H9 (cell line): ENCODE data around the gene CEP112. TPM values are rescaled to one million over a fixed set of nuclear protein-coding genes. Genes with fewer than 3 reads are reported as not detected.

Experiments used
- DNase-seq: peaks from one replicate; pipeline ENCODE4 v3.0.0-alpha.2; 2017
- H2AFZ ChIP-seq: one replicate; pipeline ENCODE4 v1.6.1; 2013; ENCODE audit warnings: mild to moderate bottlenecking, low read length, control low read depth, moderate library complexity
- H2AK5ac ChIP-seq: 2 replicates; pipeline ENCODE4 v1.6.1; 2013; ENCODE audit warnings: low read length, control low read depth, mixed read lengths; ENCODE audit not compliant: insufficient read length
- H2BK120ac ChIP-seq: one replicate; pipeline ENCODE4 v1.6.1; 2013; ENCODE audit warnings: low read depth, mild to moderate bottlenecking, low read length, control low read depth, inconsistent platforms; ENCODE audit not compliant: poor library complexity, severe bottlenecking
- H2BK12ac ChIP-seq: 2 replicates; pipeline ENCODE4 v1.6.1; 2013; ENCODE audit warnings: low read length, control low read depth, mixed read lengths, low read depth; ENCODE audit not compliant: insufficient read length
- H2BK15ac ChIP-seq: 2 replicates; pipeline ENCODE4 v1.6.1; 2013; ENCODE audit warnings: low read depth, low read length, control low read depth
- H2BK20ac ChIP-seq: one replicate; pipeline ENCODE4 v1.6.1; 2013; ENCODE audit warnings: low read depth, mild to moderate bottlenecking, low read length, control low read depth, inconsistent platforms; ENCODE audit not compliant: poor library complexity, severe bottlenecking
- H2BK5ac ChIP-seq: 2 replicates; pipeline ENCODE4 v1.6.1; 2013; ENCODE audit warnings: low read length, control low read depth, mixed read lengths; ENCODE audit not compliant: insufficient read length
- H3K14ac ChIP-seq: 2 replicates; pipeline ENCODE4 v1.6.1; 2013; ENCODE audit warnings: low read length, control low read depth; ENCODE audit not compliant: insufficient read depth
- H3K18ac ChIP-seq: 2 replicates; pipeline ENCODE4 v1.6.1; 2013; ENCODE audit warnings: low read depth, mild to moderate bottlenecking, mixed read lengths, low read length, control low read depth; ENCODE audit not compliant: insufficient read length
- H3K23ac ChIP-seq: 2 replicates; pipeline ENCODE4 v1.6.1; 2013; ENCODE audit warnings: low read length, control low read depth, mixed read lengths, low read depth; ENCODE audit not compliant: insufficient read length
- H3K23me2 ChIP-seq: 2 replicates; pipeline ENCODE4 v1.6.1; 2013; ENCODE audit warnings: low read depth, mild to moderate bottlenecking, mixed read lengths, low read length, control low read depth; ENCODE audit not compliant: insufficient read length, poor library complexity, severe bottlenecking
- H3K27ac ChIP-seq: 2 replicates; pipeline ENCODE4 v1.5.1; 2013; ENCODE audit warnings: low read length, control low read depth, mixed read lengths, low read depth; ENCODE audit not compliant: insufficient read length
- H3K27me3 ChIP-seq: 2 replicates; pipeline ENCODE4 v1.6.1; 2013; ENCODE audit warnings: low read length, control low read depth, inconsistent platforms; ENCODE audit not compliant: insufficient read depth
- H3K4ac ChIP-seq: 2 replicates; pipeline ENCODE4 v1.6.1; 2013; ENCODE audit warnings: low read depth, mild to moderate bottlenecking, control low read depth, inconsistent platforms, low read length, moderate library complexity
- H3K4me1 ChIP-seq: 2 replicates; pipeline ENCODE4 v1.6.1; 2013; ENCODE audit warnings: low read length, control low read depth, inconsistent platforms; ENCODE audit not compliant: insufficient read depth
- H3K4me2 ChIP-seq: 2 replicates; pipeline ENCODE4 v1.6.1; 2013; ENCODE audit warnings: low read length, control low read depth, mixed read lengths; ENCODE audit not compliant: insufficient read length, insufficient read depth
- H3K56ac ChIP-seq: 2 replicates; pipeline ENCODE4 v1.6.1; 2013; ENCODE audit warnings: low read depth, mild to moderate bottlenecking, mixed read lengths, low read length, control low read depth; ENCODE audit not compliant: insufficient read length
- H3K79me1 ChIP-seq: 2 replicates; pipeline ENCODE4 v1.6.1; 2013; ENCODE audit warnings: low read depth, mild to moderate bottlenecking, moderate library complexity, low read length, control low read depth, inconsistent platforms; ENCODE audit not compliant: insufficient read depth, poor library complexity, severe bottlenecking
- H3K79me2 ChIP-seq: 2 replicates; pipeline ENCODE4 v1.6.1; 2013; ENCODE audit warnings: low read length, control low read depth, inconsistent platforms; ENCODE audit not compliant: insufficient read depth
- H3K9ac ChIP-seq: 2 replicates; pipeline ENCODE4 v1.6.1; 2013; ENCODE audit warnings: low read length, control low read depth, mixed read lengths; ENCODE audit not compliant: insufficient read length; ENCODE audit errors: extremely low read depth
- H3K9me3 ChIP-seq: one replicate; pipeline ENCODE4 v1.6.1; 2013; ENCODE audit warnings: low read depth, low read length, inconsistent platforms; ENCODE audit not compliant: control insufficient read depth
- H3T11ph ChIP-seq: one replicate; pipeline ENCODE4 v1.6.1; 2013; ENCODE audit warnings: mild to moderate bottlenecking, low read length, control low read depth, inconsistent platforms
- H4K20me1 ChIP-seq: one replicate; pipeline ENCODE4 v1.6.1; 2013; ENCODE audit not compliant: control insufficient read depth, insufficient read length, insufficient read depth
- H4K5ac ChIP-seq: 2 replicates; pipeline ENCODE4 v1.6.1; 2013; ENCODE audit warnings: low read depth, mild to moderate bottlenecking, mixed read lengths, low read length, control low read depth; ENCODE audit not compliant: insufficient read length
- H4K8ac ChIP-seq: replicated peaks from 2 replicates; pipeline ENCODE4 v1.6.1; 2013; ENCODE audit warnings: low read length, control low read depth, mixed read lengths, low read depth; ENCODE audit not compliant: insufficient read length
- H4K91ac ChIP-seq: 2 replicates; pipeline ENCODE4 v1.6.1; 2013; ENCODE audit warnings: low read depth, mild to moderate bottlenecking, moderate library complexity, mixed read lengths, low read length, control low read depth; ENCODE audit not compliant: insufficient read length
- H3K27ac Mint-ChIP-seq, 3 experiments: 2 replicates in 2 of 3; 3 replicates in 1 of 3; pipeline ENCODE4 v1.8.0; 2020 to 2021; ENCODE audit warnings: mixed read lengths in 3 of 3, mild to moderate bottlenecking in 1 of 3, moderate library complexity in 1 of 3
- H3K27me3 Mint-ChIP-seq: 2 replicates; pipeline ENCODE4 v1.8.0; 2021; ENCODE audit warnings: low read depth, mild to moderate bottlenecking, moderate library complexity, mixed read lengths
- H3K36me3 Mint-ChIP-seq, 3 experiments: 2 replicates in 2 of 3; 3 replicates in 1 of 3; pipeline ENCODE4 v1.8.0; 2020 to 2021; ENCODE audit warnings: low read depth in 3 of 3, mixed read lengths in 3 of 3; ENCODE audit not compliant: insufficient read depth in 1 of 3
- H3K4me1 Mint-ChIP-seq, 2 experiments: 2 replicates each; pipeline ENCODE4 v1.8.0; 2020; ENCODE audit warnings: mixed read lengths in 2 of 2
- H3K4me3 Mint-ChIP-seq, 2 experiments: 2 replicates in 1 of 2; 3 replicates in 1 of 2; pipeline ENCODE4 v1.8.0; 2020 to 2021; ENCODE audit warnings: mild to moderate bottlenecking in 2 of 2, mixed read lengths in 2 of 2, moderate library complexity in 1 of 2
- H3K9me3 Mint-ChIP-seq, 2 experiments: 2 replicates in 1 of 2; 3 replicates in 1 of 2; pipeline ENCODE4 v1.8.0; 2020; ENCODE audit warnings: mild to moderate bottlenecking in 2 of 2, mixed read lengths in 2 of 2, moderate library complexity in 1 of 2
- WGBS: extraction: QIAGEN DNeasy Blood & Tissue Kit; methylation state at CpG from one replicate; pipeline ENCODE4 v1.1.7; 2013; ENCODE audit warnings: missing lambda C conversion rate, low lambda C conversion rate, mixed read lengths; ENCODE audit not compliant: insufficient read length; ENCODE audit errors: extremely low coverage; 5-methylcytosine and 5-hydroxymethylcytosine counted together
- total RNA-seq: library from RNA; stranded (reverse); gene quantifications from 2 replicates; pipeline ENCODE4 v1.2.1, GENCODE V29; 2021
- TF ChIP-seq, protein P1 (sequence below): fragments of 200-600 bp; sonication (generic); conservative IDR thresholded peaks from 3 replicates; pipeline ENCODE4 v1.8.0; 2021; ENCODE audit warnings: antibody characterized with exemption, mild to moderate bottlenecking

CEP112 gene
- total RNA-seq, 1 experiment from 2014 or later, result 5.4 TPM

DNA sequence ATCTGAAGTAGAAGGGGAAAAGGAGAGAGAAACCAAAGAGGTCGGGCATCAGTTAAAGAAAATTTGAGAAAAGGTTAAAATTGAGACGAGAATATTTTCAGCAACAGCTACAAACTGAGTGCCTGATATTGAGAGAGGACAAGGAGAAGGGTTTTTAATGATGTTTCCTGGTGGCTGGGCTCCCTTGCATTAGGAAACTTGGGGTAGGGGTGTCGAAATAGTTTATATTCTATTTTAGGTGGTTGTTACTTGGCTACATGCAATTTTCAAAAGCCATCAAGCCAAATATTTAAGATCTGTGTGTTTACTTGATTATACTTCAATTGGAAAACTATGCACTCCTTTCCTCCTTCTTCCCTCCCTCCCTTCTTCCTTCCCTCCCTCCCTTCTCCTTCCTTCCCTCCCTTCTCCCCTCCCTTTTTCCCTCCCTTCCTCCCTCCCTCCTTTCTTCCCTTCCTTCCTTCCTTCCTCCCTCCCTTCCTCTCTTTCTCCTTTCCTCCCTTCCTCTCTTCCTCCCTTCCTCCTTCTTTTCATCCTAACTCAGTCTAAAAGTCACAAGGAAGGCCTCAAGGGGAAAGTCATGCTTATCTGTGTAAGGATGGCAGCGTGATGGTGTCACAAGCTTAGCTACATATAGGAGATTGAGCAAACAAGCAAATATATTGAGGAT is 39.1 kb upstream of the CEP112 start:
- Histone ChIP-seq H3K9ac (no peak overlapping the region), H4K5ac (no peak overlapping the region), H3K4me2 (no peak overlapping the region), H2BK5ac (no peak overlapping the region), H2BK15ac (no peak overlapping the region), H3K23ac (no peak overlapping the region), H4K91ac (no peak overlapping the region), H2BK12ac (no peak overlapping the region), H2AK5ac (no peak overlapping the region), H4K8ac (no peak overlapping the region), H3T11ph (no peak overlapping the region), H3K9me3 (no peaks in the 10 kb centered on the region), H3K4me1 (no peaks in the 10 kb centered on the region), H3K27ac (no peak overlapping the region), H3K27me3 (no peaks in the 10 kb centered on the region), H3K79me1 (no peaks in the 10 kb centered on the region), H2BK20ac (no peak overlapping the region), H3K4ac (no peak overlapping the region), H3K18ac (no peak overlapping the region), H4K20me1 (no peaks in the 10 kb centered on the region), H2BK120ac (no peak overlapping the region), H3K23me2 (no peaks in the 10 kb centered on the region), H2AFZ (no peak overlapping the region), H3K79me2 (no peaks in the 10 kb centered on the region), H3K56ac (no peak overlapping the region), H3K14ac (no peak overlapping the region)
- TF ChIP-seq, protein P1, sequence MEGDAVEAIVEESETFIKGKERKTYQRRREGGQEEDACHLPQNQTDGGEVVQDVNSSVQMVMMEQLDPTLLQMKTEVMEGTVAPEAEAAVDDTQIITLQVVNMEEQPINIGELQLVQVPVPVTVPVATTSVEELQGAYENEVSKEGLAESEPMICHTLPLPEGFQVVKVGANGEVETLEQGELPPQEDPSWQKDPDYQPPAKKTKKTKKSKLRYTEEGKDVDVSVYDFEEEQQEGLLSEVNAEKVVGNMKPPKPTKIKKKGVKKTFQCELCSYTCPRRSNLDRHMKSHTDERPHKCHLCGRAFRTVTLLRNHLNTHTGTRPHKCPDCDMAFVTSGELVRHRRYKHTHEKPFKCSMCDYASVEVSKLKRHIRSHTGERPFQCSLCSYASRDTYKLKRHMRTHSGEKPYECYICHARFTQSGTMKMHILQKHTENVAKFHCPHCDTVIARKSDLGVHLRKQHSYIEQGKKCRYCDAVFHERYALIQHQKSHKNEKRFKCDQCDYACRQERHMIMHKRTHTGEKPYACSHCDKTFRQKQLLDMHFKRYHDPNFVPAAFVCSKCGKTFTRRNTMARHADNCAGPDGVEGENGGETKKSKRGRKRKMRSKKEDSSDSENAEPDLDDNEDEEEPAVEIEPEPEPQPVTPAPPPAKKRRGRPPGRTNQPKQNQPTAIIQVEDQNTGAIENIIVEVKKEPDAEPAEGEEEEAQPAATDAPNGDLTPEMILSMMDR, result no peak
- Mint-ChIP-seq H3K27me3 (no peaks in the 10 kb centered on the region), H3K4me3 (no peak overlapping the region), H3K9me3 (no peaks in the 10 kb centered on the region), H3K4me1 (no peaks in the 10 kb centered on the region), H3K36me3 (no peaks in the 10 kb centered on the region), H3K27ac (no peak overlapping the region)
- whole genome bisulfite sequencing, result no CpG with 5 or more reads among the region's 4 CpGs
- DNase-seq, result no peak
